ENCODE data around the gene XRN2.
A peak's percentile ranks its signal among the peaks of the same experiment; 100 is the strongest.

XRN2 gene

DNA sequence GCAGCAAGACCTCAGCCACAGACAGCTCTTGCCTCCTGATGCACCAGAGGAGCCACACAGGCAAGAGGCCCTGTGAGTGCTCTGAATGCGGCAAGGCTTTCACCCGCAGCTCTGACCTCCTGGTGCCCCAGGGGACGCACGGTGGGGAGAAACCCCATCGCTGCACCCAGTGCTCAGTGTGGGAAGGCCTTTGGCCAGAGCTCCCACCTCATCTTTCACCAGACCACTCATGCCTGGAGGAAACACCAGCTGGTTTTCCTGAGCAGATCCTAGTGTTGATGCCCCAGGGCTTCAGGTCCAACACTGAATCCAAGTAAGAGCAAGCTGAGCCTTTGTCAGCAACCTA, 37.0 kb upstream of the XRN2 start:
- no peak overlapping the region for H3K4me3 ChIP-seq (ENCODE audit: low read depth, low read length)
- DNase-seq (ENCODE audit: low read depth, low spot score) = no peak
- no peak for TF ChIP-seq CTCF (IDR thresholded peaks at IDR 0.05; ENCODE audit: low read depth, low read length)
- in situ Hi-C loops (cut with HindIII; ENCODE audit: low sequenced_read_pairs) = no loop called here

GRCh38 chr20:21269772-21270171, 33.4 kb upstream of the XRN2 start:
- TF ChIP-seq CTCF (IDR thresholded peaks at IDR 0.05; ENCODE audit: low read depth, low read length) = no peak
- in situ Hi-C loops (cut with HindIII; ENCODE audit: low sequenced_read_pairs) = no loop called here
- no peak overlapping the region for H3K4me3 ChIP-seq (ENCODE audit: low read depth, low read length)
- no peak for DNase-seq (ENCODE audit: low read depth, low spot score)

DNA sequence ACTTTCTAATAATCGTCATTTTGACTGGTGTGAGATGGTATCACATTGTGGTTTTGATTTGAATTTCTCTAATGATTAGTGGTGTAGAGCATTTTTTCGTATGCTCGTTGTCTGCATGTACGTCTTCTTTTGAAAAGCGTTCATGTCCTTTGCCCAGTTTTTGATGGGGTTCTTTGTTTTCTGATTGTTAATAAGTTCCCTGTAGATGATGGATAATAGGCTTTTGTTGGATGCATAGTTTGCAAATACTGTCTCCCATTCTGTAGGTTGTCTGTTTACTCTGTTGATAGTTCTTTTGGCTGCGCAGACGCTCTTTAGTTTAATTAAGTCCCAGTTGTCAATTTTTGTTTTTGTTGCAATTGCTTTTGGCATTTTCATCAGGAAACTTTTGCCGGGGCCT, 32.3 kb upstream of the XRN2 start:
- in situ Hi-C loops (cut with HindIII; ENCODE audit: low sequenced_read_pairs) = no loop called here
- no peak for DNase-seq (ENCODE audit: low read depth, low spot score)
- H3K4me3 ChIP-seq (ENCODE audit: low read depth, low read length) = no peak overlapping the region
- TF ChIP-seq CTCF (IDR thresholded peaks at IDR 0.05; ENCODE audit: low read depth, low read length) = no peak

GRCh38 chr20:21272279-21272678, 30.9 kb upstream of the XRN2 start:
- DNase-seq (ENCODE audit: low read depth, low spot score) = peak; percentile 8
- TF ChIP-seq CTCF (IDR thresholded peaks at IDR 0.05; ENCODE audit: low read depth, low read length) = no peak
- H3K4me3 ChIP-seq (ENCODE audit: low read depth, low read length) = no peak overlapping the region
- in situ Hi-C loops (cut with HindIII; ENCODE audit: low sequenced_read_pairs) = no loop called here

- no peak for TF ChIP-seq CTCF (IDR thresholded peaks at IDR 0.05; ENCODE audit: low read depth, low read length)
- H3K4me3 ChIP-seq (ENCODE audit: low read depth, low read length) = no peak overlapping the region
- DNase-seq (ENCODE audit: low read depth, low spot score) = no peak
- in situ Hi-C loops (cut with HindIII; ENCODE audit: low sequenced_read_pairs) = no loop called here
Measured at GRCh38 chr20:21272679-21273078, 30.5 kb upstream of the XRN2 start.

DNA sequence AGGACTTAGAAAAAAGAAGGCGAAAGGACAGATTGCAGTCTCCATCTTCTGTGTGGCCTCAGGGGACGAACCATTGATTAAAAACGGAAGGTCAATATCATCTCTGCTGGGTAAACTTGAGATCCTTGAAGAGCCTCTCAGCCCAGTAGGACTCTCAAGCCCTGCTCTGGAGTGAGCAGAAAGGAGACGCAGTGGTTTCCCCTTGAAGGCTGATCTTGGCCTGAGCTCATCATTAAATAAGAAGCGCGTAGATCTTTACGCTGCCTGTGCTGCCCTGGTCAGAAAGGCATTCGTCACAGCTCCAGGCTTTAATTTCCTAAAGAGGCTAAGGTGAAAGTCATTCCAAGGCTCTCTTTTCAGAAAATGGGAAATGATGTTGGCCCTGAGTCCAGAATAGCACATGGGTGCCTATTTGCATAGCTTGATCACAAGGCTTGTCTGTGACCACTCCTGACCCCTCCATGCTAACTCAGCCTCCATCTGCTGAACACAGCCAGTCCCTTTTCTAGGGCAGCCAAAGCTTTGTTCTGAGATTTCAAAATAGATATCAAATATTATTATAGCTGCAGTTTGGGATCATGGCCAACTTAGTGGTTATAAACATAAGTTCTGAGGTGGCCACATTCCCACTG, 29.3 kb upstream of the XRN2 start:
- no peak for TF ChIP-seq CTCF (IDR thresholded peaks at IDR 0.05; ENCODE audit: low read depth, low read length)
- in situ Hi-C loops (cut with HindIII; ENCODE audit: low sequenced_read_pairs) = no loop called here

GRCh38 chr20:21278829-21279228, 24.3 kb upstream of the XRN2 start:
- DNase-seq (ENCODE audit: low read depth, low spot score) = no peak
- no peak overlapping the region for H3K4me3 ChIP-seq (ENCODE audit: low read depth, low read length)
- TF ChIP-seq CTCF (IDR thresholded peaks at IDR 0.05; ENCODE audit: low read depth, low read length) = no peak
- in situ Hi-C loops (cut with HindIII; ENCODE audit: low sequenced_read_pairs) = no loop called here

More for the DNA sequence above, 29.3 kb upstream of the XRN2 start:
- no peak for DNase-seq (ENCODE audit: low read depth, low spot score)
- no peak overlapping the region for H3K4me3 ChIP-seq (ENCODE audit: low read depth, low read length)

All from astrocyte of the spinal cord (primary cell).